Endothelial cell of umbilical vein (primary cell): ENCODE data around the gene ATRNL1. TPM values are rescaled to one million over a fixed set of nuclear protein-coding genes. Genes with fewer than 3 reads are reported as not detected.

Experiments
- BruUV-seq: library from RNA; stranded (reverse); fragments of 400-500 nt; replicated peaks from 2 replicates; lab custom pipeline; 2021; lab: Mats Ljungman, UMichigan
- CTCF ChIA-PET: fragments of 300-600, 350-600 bp; sonication (Branson Sonifier 250); formaldehyde crosslinking; loops from one replicate; lab custom pipeline; 2021; ENCODE audit warnings: antibody characterized with exemption, inconsistent platforms; lab: Charles Lee
- POLR2A ChIA-PET: fragments of 300-600, 350-600 bp; sonication (Branson Sonifier 250); formaldehyde crosslinking; loops from one replicate; lab custom pipeline; 2021; ENCODE audit warnings: antibody characterized with exemption, inconsistent platforms; lab: Charles Lee
- DNase-seq: peaks from one replicate; pipeline ENCODE4 v3.0.0-alpha.2; 2011; ENCODE audit warnings: low read depth, low spot score
- FAIRE-seq: peaks from 2 replicates; lab custom pipeline; 2011; peaks lifted over from hg19 to GRCh38; lab: Jason Lieb, UNC
- H2AFZ ChIP-seq: 2 replicates; pipeline ENCODE4 v1.6.0; 2012; ENCODE audit warnings: low read depth, low read length, control low read depth, inconsistent platforms
- H3K27ac ChIP-seq: 2 replicates; pipeline ENCODE4 v1.5.1; 2011; ENCODE audit warnings: low read depth, mild to moderate bottlenecking, control low read depth, low read length, moderate library complexity; ENCODE audit not compliant: insufficient read depth
- H3K27me3 ChIP-seq, 2 experiments: 2 replicates each; pipeline versions ENCODE4 v1.6.0 to v1.6.1; 2011; ENCODE audit warnings: low read length in 2 of 2, mixed read lengths in 1 of 2; ENCODE audit not compliant: control insufficient read depth in 2 of 2, insufficient read depth in 2 of 2
- H3K36me3 ChIP-seq, 2 experiments: 2 replicates in 1 of 2; 3 replicates in 1 of 2; pipeline ENCODE4 v1.5.1; 2011; ENCODE audit warnings: low read length in 2 of 2, mild to moderate bottlenecking in 1 of 2, moderate library complexity in 1 of 2; ENCODE audit not compliant: control insufficient read depth in 2 of 2, insufficient read depth in 2 of 2; ENCODE audit errors: extremely low read depth in 1 of 2
- H3K4me1 ChIP-seq: 3 replicates; pipeline ENCODE4 v1.5.1; 2011; ENCODE audit warnings: mild to moderate bottlenecking, low read length; ENCODE audit not compliant: control insufficient read depth, insufficient read depth; ENCODE audit errors: extremely low read depth
- H3K4me2 ChIP-seq: 2 replicates; pipeline ENCODE4 v1.6.1; 2011; ENCODE audit warnings: low read length, control low read depth, mixed read lengths; ENCODE audit not compliant: insufficient read depth
- H3K4me3 ChIP-seq, 3 experiments: fragments of 200-600 bp in 1 of 3; sonication (generic), shearing (Covaris generic) in 1 of 3; replicated peaks in 1 of 3; 2 replicates each; pipeline ENCODE4 v1.5.1; 2011 to 2016; ENCODE audit warnings: control low read depth in 3 of 3, low read length in 3 of 3, mild to moderate bottlenecking in 2 of 3, inconsistent platforms in 1 of 3, low read depth in 1 of 3, moderate library complexity in 1 of 3; ENCODE audit not compliant: insufficient read depth in 1 of 3
- H3K79me2 ChIP-seq: 2 replicates; pipeline ENCODE4 v1.6.0; 2012; ENCODE audit warnings: low read length, inconsistent platforms; ENCODE audit not compliant: control insufficient read depth, insufficient read depth
- H3K9ac ChIP-seq: replicated peaks from 2 replicates; pipeline ENCODE3; 2011; ENCODE audit warnings: low read length, control low read depth; ENCODE audit not compliant: insufficient read depth; ENCODE audit errors: extremely low read depth
- H3K9me1 ChIP-seq: replicated peaks from 3 replicates; pipeline ENCODE4 v1.6.0; 2011; ENCODE audit warnings: mild to moderate bottlenecking, low read length; ENCODE audit not compliant: control insufficient read depth, insufficient read depth; ENCODE audit errors: extremely low read depth
- H3K9me3 ChIP-seq: replicated peaks from 2 replicates; pipeline ENCODE4 v1.5.1; 2012; ENCODE audit warnings: low read length, inconsistent platforms; ENCODE audit not compliant: control insufficient read depth, insufficient read depth
- H4K20me1 ChIP-seq: replicated peaks from 2 replicates; pipeline ENCODE3; 2011; ENCODE audit warnings: mild to moderate bottlenecking, low read length; ENCODE audit not compliant: control insufficient read depth, insufficient read depth; ENCODE audit errors: extremely low read depth
- CTCF ChIP-seq, 2 donors: IDR thresholded peaks; 1 replicate in 1 of 2; 2 replicates in 1 of 2; pipeline ENCODE4 v1.5.1; 2011; ENCODE audit warnings: low read length in 2 of 2, mild to moderate bottlenecking in 2 of 2, moderate library complexity in 2 of 2, control low read depth in 1 of 2, inconsistent platforms in 1 of 2, low read depth in 1 of 2; ENCODE audit not compliant: insufficient read depth in 1 of 2; ENCODE audit errors: extremely low read depth in 1 of 2
- EZH2 ChIP-seq: IDR thresholded peaks from 2 replicates; pipeline ENCODE4 v1.6.1; 2012; ENCODE audit warnings: borderline replicate concordance, low read depth, mild to moderate bottlenecking, moderate library complexity, low read length, inconsistent platforms; ENCODE audit not compliant: severe bottlenecking
- FOS ChIP-seq: IDR thresholded peaks from 2 replicates; pipeline ENCODE4 v1.6.1; 2011; ENCODE audit warnings: mild to moderate bottlenecking, low read length, moderate library complexity, borderline replicate concordance; ENCODE audit not compliant: insufficient read depth
- GATA2 ChIP-seq: IDR thresholded peaks from 2 replicates; pipeline ENCODE4 v1.7.0; 2011; ENCODE audit warnings: low read depth, mild to moderate bottlenecking, moderate library complexity, mixed read lengths, low read length; ENCODE audit not compliant: insufficient read length, insufficient read depth
- JUN ChIP-seq: IDR thresholded peaks from 2 replicates; pipeline ENCODE4 v1.6.1; 2011; ENCODE audit warnings: borderline replicate concordance, low read depth; ENCODE audit not compliant: insufficient read length, insufficient read depth
- MAX ChIP-seq: IDR thresholded peaks from 2 replicates; pipeline ENCODE4 v1.6.1; 2011; ENCODE audit not compliant: insufficient read depth, insufficient read length
- MYC ChIP-seq: IDR thresholded peaks from one replicate; pipeline ENCODE4 v1.6.1; 2011; ENCODE audit warnings: mild to moderate bottlenecking, low read depth, low read length
- POLR2A ChIP-seq: IDR thresholded peaks from 2 replicates; pipeline ENCODE4 v1.6.1; 2012; ENCODE audit warnings: low read depth, mild to moderate bottlenecking, control low read depth, low read length
- POLR2AphosphoS5 ChIP-seq: IDR thresholded peaks from 2 replicates; pipeline ENCODE4 v1.6.1; 2012; ENCODE audit warnings: low read depth, mild to moderate bottlenecking, control low read depth, low read length, moderate library complexity; ENCODE audit not compliant: insufficient read depth
- dilution Hi-C: fragments of 300-500 bp; cut with MboI; formaldehyde crosslinking; loops from one replicate; pipeline ENCODE4 v1.15.0; 2019; ENCODE audit warnings: low sequenced_read_pairs; ENCODE audit not compliant: extremely low pct_ligation_motif_present
- intact Hi-C: fragments of 100-400 bp; cut with micrococcal nuclease; formaldehyde crosslinking; loops from one replicate; pipeline ENCODE4 v1.10.0; 2022
- polyA plus RNA-seq, 4 experiments: library from polyadenylated mRNA; depleted of rRNA in 3 of 4; stranded (reverse) in 3 of 4; unstranded in 1 of 4; fragments of >200 nt; gene quantifications; 2 replicates each; pipeline versions ENCODE4 v1.2.1 to v1.2.3, GENCODE V29; 2011 to 2012; ENCODE audit warnings: missing spikeins in 1 of 4
- total RNA-seq: library from RNA; stranded (reverse); gene quantifications from 2 replicates; pipeline ENCODE4 v1.2.3, GENCODE V29; 2021

ATRNL1 gene
- total and polyA plus RNA-seq, 2 donors (not counting 3 experiments of a cell fraction or from before 2014, with no cell fraction given) = not detected

- H4K20me1 ChIP-seq = no peaks in the 10 kb centered on the region
- POLR2A ChIA-PET = no interaction called here
- no peak overlapping the region for H3K4me2 ChIP-seq
- CTCF ChIA-PET = no interaction called here
- no peaks in the 10 kb centered on the region for H3K27me3 ChIP-seq
- no peak overlapping the region for H2AFZ ChIP-seq
- no TSS peak for BruUV-seq
- H3K27ac ChIP-seq = no peak overlapping the region
- H3K4me3 ChIP-seq = no peak overlapping the region
- H3K36me3 ChIP-seq = no peaks in the 10 kb centered on the region
- TF ChIP-seq FOS (no peak), EZH2 (no peak), CTCF (IDR thresholded peaks at IDR 0.05; ENCODE audit: extremely low read depth in 1 of 2, insufficient read depth in 1 of 2, low read depth in 1 of 2, low read length in 2 of 2) (no peak), GATA2 (no peak), POLR2A (no peak), POLR2AphosphoS5 (no peak), MYC (no peak), MAX (no peak), JUN (no peak)
- no peaks in the 10 kb centered on the region for H3K9me1 ChIP-seq
- no peaks in the 10 kb centered on the region for H3K4me1 ChIP-seq
- intact Hi-C loops (no loop called here), dilution Hi-C loops (no loop called here)
- H3K9ac ChIP-seq = no peak overlapping the region
- no peak for FAIRE-seq
- no peaks in the 10 kb centered on the region for H3K9me3 ChIP-seq
- no peak for DNase-seq
- H3K79me2 ChIP-seq = no peaks in the 10 kb centered on the region
Observed at GRCh38 chr10:115969591-115969990, 876.4 kb downstream of the ATRNL1 start.
